Measurements from ENCODE around the gene MDN1.

DNA sequence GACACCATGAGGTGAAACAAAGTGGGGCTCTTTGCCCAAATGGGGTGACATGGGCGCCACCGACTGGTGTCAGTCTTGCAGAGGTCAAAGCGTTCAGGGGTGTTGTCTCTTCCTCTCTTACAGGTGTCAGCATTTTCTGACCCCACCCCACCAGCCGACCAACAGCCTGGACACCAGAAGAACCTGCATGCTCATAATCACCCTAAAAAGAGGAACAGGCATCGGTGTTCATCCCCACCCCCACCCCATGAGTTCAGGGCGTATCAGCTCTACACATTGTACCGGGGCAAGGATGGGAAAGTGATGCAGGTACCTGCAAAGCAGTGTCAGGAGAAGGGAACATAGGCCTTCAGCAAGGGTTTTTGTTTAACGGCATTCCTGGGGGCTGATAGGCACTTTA, 195.8 kb downstream of the MDN1 start:
- TF ChIP-seq GATA2 (IDR thresholded peaks at IDR 0.05; ENCODE audit: low read depth, low read length) = no peak
- no peak for TF ChIP-seq GATA3 (IDR thresholded peaks at IDR 0.05; ENCODE audit: low read depth, low read length)

All from SH-SY5Y (cell line).